HG03571 (cell line): ENCODE results near the gene ANKRD63.

Experiments used
- ATAC-seq: cut with Tn5 transposase; IDR thresholded peaks from one replicate; pipeline ENCODE4 v1.9.1; 2021; ENCODE audit not compliant: unreplicated experiment

The ANKRD63 gene

DNA sequence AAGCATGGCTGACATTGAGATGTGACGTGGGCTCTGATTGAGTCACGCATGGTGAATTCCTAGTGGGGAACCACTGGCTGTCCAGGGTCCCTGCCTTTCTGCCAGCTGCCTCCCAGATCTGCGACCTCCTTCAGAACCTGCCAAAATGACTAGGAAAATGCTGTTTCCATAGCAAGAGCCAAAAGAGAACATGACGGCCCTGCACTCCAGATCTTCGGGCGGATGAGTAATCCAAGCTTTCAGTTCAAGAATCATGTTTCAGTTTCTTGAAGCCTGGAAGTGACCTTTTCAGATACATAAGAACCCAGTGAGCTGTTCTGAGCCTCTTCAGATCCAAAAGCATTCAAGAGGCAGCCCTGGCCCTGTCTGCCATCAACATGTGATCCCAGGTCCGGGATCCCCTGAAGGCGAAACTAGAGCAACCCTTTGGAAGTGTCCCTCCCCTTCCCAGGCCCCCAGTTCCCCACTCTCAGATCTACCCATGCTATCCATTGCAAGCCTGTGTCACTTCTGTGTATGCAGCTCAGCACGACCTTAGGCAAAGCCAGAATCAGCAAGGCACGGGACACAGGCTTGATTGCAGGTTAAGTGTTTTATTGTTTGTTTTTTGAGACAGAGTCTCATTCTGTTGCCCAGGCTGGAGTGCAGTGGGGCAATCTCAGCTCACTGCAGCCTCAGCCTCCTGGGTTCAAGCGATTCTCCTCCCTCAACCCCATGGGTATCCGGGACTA is 19.7 kb downstream of the ANKRD63 start:
- no peak for ATAC-seq

DNA sequence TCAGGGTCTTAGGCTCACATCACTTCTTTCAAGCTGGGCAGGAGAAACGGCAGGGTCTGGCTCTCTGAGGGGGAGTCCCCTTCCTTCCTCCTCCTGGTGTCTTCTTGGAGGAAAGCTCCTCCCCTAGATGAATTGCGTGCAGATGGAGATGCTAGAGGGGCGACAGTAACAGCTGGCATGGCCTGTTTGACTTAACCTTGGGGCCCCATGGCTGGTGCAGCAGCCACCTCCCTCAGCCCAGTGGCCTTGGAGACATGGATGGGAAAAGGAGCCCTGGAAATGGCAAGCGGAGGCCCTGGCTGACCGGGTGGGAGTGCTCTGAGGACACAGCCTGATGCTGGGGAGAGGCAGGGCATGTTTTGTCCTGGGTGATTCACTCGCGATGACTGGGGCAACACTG is 23.8 kb downstream of the ANKRD63 start:
- ATAC-seq = no peak

DNA sequence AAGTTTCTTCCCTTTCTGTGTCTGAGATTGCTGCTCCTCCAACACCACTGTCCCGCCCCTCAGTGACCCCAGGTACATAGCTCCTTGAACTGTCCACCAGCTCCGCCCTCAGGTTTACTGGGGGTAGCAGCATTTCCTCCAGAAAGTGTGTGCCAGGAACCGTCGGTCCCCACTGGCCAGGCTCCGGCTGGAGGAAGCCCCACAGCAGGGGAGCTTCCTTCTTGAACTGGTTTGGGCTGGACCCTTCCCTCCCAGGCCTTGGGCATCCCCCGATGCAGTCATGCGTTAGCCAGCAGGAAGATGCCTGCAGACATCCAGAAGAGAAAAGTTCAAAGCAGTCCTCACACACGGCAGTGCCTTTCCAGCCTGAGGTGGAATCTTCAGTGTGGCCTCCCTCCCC is 24.3 kb downstream of the ANKRD63 start:
- no peak for ATAC-seq

DNA sequence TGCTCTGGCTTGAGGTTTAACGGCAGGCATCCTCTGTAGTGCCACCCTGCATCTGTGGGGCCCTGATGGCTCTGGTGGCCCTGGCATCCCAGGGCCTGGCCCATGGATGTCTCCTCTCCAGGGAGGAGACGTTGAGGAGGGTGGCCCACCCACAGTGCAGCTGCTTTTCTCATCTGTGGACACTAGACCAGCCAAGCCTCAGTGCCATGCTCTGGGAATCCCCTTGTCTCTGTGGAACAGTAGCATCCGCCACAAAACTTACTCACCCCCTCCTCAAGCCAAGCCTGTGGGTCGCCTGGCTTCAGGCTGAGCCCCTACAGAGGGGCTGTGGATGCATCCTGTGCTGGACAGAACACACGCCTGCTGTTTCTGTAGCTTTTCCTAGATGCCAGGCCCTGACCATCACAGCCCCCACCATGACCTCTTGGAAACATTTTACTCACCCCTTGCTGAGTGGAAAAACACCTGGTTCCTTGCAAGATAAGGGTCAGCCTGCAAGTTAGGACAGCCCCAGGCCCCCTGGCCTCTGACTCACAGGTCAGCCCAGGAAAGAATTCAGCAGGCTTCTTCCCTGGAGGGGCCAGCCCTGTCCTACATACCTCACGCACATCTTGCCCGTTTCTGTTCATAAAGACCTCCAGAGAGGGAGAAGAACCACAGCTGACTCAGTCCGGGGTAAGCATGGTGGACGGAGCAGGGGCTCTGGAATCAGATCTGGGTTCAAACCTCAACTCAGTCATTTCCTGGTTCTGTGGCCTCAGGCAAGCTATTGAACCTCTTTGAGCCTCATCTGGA is 25.0 kb downstream of the ANKRD63 start:
- no peak for ATAC-seq

DNA sequence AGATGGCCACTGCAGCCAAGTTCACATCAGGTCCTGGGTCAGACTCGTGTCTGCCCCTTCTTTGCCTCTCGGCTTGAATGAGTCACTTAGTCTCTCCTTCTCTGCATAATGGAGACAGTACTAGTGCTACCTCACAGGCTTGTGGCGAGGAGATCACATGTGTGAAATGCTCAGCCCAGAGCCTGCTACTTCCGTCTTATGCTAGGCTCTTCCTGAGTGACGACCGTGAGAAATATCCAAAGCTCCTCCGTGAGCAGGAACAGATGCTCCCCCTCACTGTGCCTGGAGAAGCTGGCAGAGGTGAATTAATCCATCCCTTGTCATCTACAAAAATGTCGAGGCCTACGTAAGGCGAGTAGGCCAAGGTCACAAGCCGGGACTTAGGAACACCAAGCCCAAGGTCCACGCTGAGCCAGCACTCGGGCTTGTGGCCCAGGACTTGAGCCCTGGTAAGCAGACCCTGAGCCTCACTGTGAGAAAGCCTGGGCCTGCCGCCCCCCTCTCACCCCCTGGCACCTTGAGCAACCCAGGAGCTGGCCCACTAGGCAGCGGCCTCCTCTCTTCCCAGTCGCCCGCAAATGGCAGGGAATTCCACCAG is 26.1 kb downstream of the ANKRD63 start:
- ATAC-seq = no peak

DNA sequence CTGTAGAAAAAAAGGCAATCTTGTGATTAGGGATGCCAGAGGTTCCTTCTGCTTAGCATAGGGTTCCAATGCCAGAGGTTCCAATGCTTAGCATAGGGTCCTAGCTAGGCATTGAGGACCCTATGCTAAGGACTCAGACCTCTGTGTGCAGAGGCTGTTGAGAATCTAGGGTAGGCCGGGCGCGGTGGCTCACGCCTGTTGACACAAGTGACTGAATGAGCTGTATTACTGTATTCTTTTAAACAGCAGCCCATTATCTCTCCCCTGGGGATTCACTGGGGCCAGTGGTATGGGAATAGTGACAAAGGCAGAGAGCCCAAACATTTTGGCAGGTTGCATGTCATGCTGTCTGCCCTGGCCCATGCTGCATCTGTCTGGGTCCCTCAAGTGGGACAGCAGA is 27.8 kb downstream of the ANKRD63 start:
- ATAC-seq = no peak

DNA sequence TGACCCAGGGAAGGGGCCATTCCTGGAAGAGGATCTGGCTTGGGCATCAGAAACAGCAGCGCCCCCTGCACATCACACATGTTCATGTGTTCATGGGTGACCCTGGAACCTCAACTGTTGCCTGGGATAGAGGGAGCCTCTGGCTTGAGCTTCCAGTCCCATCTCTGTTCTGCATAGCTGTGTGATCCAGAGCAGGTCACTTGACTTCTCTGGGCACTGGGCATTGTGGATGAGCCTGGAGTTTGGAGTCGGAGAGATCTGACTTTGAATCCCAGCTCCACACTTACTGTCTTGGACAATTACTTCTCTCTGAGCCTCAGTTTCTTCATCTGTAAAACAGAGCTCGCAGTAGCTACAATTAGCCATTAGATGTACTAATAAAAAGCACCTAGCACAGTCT is 28.4 kb downstream of the ANKRD63 start:
- no peak for ATAC-seq

DNA sequence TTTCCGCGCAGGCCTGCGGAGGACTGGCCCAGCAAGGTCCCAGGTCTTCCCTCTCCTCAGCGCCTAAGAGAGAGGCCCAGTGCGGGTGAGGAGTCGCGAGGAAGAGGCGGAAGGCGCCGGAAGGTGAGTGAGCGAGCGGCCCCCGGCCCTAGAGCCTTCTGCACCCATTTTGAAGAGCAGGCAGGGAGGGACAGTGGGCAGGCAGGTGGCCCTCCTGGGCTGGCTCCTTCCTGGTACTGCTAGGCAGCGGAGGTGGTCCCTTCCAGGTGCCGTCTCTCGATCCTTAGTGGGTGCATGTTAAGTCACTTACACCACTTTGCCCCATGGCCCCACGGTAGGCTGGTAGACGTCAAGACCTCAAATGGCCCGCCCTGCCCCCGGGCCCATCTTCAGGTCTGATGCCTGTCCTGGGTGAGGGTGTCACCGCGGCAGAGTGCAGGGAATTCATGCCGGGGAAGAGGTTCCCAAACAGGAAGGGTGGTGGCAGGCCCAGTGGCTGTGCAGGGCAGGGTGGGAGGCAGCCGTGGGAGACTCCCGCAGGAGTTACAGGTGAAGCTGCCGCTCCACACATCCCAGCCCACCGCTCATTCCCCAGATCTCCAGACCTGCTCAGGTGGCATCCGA is 29.6 kb downstream of the ANKRD63 start:
- no peak for ATAC-seq

DNA sequence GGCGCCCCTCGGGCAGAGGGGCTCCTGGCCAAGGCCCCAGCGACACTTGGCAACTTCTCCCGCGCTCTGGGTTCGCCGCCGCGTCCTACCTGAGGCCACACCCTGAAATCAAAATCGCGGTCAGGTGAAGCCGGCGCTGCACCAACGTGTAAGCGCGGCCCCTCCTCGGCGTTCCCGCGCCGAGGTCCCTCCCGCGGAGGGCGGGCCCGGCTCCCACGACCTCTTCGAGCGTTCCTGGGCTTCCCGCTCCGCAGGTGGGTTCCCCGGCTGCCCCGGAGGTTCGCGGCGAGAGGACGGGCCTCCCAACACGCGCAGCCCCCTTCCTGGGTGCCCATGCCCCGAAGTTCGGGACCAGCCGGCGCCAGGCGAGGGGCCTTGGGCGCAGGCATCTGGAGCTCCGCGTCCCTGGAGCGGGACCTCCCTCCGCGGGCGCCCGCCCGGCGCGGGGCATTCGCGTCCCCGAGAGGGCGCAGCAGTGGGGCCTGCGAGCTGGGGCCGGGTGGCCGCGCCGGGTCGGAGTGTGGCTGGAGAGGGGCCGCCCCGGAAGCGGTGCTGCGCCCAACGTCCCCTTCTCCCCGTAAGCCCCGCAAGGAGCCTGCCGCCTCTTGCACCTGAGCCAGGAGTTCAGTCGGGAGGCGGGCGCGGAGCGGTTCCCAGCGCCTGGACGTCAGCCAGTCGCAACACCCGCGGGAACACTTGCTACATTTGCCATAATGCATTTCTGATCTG is 30.3 kb downstream of the ANKRD63 start:
- ATAC-seq = no peak

DNA sequence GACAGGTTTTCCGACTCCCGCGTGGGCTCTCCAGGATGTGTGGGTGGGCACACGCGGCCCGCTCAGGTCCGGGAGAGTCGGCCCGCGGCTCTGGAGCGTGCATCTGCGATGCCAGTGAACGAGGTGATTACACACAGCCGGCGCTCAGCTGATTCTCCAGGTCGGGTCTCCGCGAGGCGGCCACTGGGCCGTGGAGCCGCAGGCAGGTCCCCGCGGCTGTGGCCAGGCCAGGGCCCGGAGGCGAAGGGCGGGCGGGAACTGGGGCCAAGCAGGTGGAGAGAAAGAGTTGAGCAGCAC is 30.8 kb downstream of the ANKRD63 start:
- no peak for ATAC-seq

DNA sequence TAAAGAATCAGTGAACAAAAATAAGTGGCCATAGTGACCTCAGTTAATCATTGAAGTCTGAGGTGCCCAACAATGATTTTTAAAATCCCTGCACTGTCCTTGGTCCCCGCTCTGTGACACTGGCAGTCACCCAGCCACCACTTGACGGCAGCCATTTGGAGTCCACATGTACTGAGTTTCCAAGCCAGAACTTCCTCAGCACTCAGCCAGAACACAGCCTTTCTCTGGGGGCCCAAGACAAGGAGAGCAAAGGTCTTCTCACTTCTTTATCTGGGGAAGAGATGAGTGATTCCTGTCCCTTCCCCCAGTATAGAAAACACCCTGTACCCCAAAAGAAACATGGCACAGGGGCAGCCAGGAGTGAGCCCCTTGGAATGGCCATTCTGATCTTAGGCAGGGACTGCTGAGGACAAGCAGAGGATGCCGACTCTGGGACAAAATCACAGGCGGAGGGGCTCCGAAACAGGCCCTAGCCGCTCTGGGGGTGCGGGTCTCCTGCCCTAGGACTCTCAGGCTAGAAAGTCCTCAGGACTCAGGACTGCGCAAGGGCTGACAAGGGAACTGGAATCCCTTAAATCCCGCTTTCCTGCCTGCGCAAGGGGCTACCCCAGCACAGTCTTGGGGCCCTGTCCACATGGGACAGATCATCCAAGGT is 31.3 kb downstream of the ANKRD63 start:
- no peak for ATAC-seq

DNA sequence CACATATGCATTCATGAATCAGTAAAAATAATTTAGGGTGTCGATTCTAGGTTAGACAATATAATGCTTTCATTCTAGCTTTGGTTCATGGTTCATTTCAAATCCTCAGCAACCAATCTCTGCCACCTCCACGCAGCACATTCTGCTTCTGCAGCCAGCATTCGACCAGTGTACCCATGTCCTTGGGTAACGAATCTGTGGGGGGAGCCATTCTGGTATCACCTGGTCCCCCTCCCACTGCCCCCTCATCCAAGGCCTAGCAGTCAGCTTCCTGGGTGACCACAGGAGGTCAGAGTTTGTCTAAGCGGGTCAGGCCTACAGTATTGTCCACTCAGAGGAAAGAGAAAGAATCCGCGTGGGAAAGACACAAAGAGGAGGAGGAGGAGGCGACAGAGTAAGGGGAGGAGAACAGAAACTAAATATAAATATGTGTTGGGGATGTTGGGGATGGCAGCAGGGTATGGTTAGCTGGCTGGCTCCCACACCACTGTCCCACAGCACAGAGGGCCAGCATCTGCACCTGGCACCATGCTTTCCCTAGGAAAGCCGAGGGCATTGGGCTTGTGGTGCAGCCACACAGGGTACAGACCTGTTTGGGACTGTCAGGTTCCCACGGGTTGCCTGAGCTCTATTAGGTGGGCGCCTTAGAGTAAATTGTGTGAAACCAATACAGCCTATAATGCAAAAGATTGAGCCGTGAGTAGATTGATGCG is 31.9 kb downstream of the ANKRD63 start:
- no peak for ATAC-seq

DNA sequence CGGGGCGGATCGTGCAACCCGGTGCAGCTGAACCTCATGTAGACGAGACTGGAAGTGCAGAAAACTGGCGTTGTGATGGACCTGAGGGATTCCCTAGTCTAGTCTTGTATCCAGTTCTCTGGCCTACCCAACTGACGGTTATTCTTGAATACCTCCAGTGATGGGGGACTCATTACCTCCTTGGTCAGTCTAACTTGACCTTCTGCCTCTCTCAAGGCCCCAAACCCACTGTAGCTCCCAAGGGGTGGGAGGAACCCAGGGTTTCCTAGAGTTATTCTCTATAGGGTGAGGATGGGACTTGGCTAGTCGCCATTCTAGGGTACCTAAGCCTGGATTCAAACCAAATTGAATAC is 32.6 kb downstream of the ANKRD63 start:
- ATAC-seq = no peak

DNA sequence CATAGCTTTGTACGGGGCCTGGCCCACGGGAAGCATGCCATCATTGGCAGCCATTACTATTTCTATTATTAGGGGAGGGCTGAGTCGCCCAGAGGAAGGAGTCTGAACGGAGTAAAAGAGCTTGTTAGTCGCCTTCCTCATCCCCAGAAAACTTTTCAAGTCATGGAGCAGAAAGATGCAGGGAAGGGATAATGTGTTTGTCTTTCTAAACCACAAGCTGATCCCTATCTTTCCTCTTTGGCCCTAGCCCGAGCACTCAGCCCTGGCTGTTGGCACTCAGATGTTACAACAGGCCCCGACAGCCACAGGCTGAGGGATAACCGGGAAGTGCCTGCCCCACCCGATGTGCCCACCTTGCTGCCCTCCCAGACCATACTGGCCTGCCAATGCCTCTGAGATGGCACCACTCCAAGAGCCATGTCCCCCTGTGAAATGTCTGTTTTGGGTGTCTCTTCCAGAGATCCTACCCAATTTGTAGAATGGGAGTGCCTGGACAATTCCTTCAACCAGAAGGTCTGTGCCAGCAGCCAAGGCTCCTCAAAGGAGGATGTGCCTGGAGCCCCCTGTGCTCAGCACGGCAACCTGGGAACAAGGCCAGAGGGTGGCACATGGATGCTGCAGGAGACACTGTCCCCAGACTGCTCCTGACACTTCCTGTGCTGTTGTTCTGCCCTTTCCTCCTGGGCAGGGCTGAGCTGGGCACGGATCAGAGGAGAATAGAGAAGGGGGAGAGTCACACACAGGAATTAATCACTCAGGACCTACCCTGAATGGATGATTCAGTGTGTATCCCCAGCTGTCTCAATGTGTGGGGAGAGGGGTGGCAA is 33.2 kb downstream of the ANKRD63 start:
- ATAC-seq = no peak

DNA sequence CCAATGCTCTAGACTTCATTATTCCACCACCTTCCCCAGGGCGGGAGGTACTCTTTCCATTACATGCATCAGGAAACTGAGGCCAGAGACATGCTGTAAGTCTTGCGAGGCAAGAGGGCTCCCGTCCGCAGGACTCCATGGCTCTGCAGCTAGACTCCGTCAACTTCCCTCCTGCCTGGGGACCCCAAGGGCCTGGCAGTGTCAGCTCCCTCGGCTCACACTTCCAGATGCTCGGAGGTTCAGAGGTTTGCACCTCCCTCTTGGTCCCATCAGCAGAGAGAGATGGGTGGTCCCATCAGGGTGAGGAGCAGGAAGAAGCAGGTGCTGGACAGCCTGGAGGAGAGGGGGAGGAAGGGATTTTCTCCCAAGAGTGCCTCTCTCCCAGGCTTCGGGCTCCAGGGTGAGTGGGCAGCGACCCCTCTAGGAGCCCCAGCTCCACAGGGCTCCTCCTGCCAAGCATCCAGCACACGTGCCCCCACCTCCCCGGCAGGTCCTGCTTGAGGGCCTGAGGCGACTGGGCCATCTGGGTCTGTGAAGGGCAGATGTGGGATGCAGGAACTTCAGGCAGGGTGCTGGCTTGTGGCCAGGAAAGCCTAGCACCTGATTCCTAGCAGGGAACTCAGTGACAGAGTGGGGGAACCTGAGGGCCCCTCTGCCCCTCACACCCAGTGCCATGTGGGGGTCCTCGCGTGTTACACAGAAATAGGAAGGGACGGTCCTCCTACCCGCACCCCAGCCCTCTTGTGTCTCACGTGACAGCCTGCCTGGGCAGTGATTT is 34.7 kb downstream of the ANKRD63 start:
- no peak for ATAC-seq

DNA sequence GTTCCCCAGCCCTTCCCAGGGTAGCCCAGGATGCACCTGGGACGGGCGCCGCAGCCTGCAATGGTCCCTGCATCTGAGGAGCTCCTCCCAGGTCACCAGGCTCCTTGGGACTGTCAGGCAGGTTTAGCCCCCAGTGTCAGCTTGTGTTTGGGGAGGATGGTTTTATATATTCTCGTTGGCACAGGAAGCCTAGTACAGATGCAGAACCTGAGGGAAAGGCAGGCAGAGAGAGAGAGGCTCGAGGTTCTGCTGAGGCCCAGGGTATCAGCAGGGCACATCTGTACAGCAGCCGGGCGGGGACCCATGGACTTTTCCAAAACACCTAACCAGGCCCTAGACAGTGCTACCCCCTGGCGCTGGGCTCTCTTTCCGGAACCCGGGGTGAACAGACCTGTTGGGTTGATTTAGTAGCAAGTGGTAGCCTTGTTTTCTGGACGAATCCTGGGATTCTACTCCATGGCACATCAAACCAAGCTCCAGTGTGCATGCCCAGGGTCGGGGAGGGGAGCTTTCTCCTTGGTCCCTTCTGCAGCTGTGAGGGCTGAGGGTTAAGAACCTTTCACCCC is 35.4 kb downstream of the ANKRD63 start:
- no peak for ATAC-seq

DNA sequence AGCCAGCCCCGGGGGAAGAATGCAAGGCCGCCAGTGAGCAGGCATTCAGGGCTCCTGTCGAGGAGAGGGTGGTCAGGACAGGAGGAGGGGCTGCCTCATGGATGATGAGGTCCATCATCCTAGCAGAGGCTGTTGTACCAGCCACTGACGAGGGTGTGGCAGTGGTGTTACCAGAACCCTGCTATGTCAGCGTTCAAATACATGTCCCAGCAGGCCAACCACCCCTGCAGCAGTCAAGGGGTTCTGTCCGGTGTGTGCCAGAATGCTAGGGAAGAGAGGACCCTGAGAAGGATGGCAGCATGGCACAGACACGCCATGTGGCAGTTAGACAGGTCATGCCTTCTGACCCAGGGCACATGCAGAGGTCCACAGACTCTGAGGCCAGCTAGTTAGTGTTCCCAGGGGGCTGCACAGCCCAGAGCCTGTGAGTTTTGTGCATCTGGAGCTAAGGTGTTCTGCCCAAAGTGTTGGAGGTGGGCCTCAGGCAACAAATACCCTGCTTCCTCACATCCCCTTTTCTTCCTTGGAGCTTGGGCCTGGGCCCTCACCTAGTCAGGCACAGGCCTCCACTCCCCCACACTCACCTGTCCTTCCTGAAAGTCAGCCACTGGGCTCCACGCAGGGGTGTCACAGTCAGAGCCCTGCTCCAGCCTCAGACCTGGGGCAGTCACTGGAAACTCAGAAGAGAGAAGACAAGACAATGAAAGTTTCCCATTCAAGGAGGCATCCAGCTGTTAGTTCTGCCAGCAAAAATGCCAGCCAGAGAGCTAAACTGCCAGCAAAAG is 36.2 kb downstream of the ANKRD63 start:
- no peak for ATAC-seq
